GM20431 (cell line): ENCODE data around the gene SOX18.

Experiments used
- in situ Hi-C: fragments of 300-500 bp; cut with MseI, MboI; formaldehyde crosslinking; loops from one replicate; pipeline ENCODE4 v1.15.0; 2020; ENCODE audit warnings: low sequenced_read_pairs; ENCODE audit not compliant: unreplicated experiment

SOX18 gene

GRCh38 chr20:64040231-64041039 is 9.0 kb downstream of the SOX18 start:
- in situ Hi-C loops, result no loop called here

- in situ Hi-C loops, result no loop called here
Observed at GRCh38 chr20:64039293-64040160, 9.9 kb downstream of the SOX18 start.

- in situ Hi-C loops, result no loop called here
Observed at GRCh38 chr20:64038565-64039292, 10.7 kb downstream of the SOX18 start.

- in situ Hi-C loops, result no loop called here
Observed at GRCh38 chr20:64038224-64038564, 11.2 kb downstream of the SOX18 start.

GRCh38 chr20:64037498-64038213 is 11.8 kb downstream of the SOX18 start:
- in situ Hi-C loops, result no loop called here

- in situ Hi-C loops, result no loop called here
Observed at GRCh38 chr20:64037199-64037497, 12.3 kb downstream of the SOX18 start.

GRCh38 chr20:64036346-64037198 is 12.9 kb downstream of the SOX18 start:
- in situ Hi-C loops, result no loop called here

GRCh38 chr20:64035933-64036345 is 13.5 kb downstream of the SOX18 start, which contains the start of gene C20orf204:
C20orf204 (plus strand) TSS chr20:64036182; CDS start chr20:64036324, 142 bp downstream.
- in situ Hi-C loops, result no loop called here

- in situ Hi-C loops, result no loop called here
Observed at GRCh38 chr20:64035066-64035932, 14.1 kb downstream of the SOX18 start.

GRCh38 chr20:64033981-64034493 is 15.4 kb downstream of the SOX18 start:
- in situ Hi-C loops, result no loop called here

- in situ Hi-C loops, result no loop called here
Observed at GRCh38 chr20:64032706-64033624, 16.5 kb downstream of the SOX18 start.

GRCh38 chr20:64031822-64032314 is 17.6 kb downstream of the SOX18 start:
- in situ Hi-C loops, result no loop called here

- in situ Hi-C loops, result no loop called here
Observed at GRCh38 chr20:64030371-64031134, 18.9 kb downstream of the SOX18 start.

GRCh38 chr20:64029293-64030117 is 19.9 kb downstream of the SOX18 start:
- in situ Hi-C loops, result no loop called here

- in situ Hi-C loops, result no loop called here
Observed at GRCh38 chr20:64027981-64028685, 21.3 kb downstream of the SOX18 start.
